ENCODE measurements around the gene TESK2.

DNA sequence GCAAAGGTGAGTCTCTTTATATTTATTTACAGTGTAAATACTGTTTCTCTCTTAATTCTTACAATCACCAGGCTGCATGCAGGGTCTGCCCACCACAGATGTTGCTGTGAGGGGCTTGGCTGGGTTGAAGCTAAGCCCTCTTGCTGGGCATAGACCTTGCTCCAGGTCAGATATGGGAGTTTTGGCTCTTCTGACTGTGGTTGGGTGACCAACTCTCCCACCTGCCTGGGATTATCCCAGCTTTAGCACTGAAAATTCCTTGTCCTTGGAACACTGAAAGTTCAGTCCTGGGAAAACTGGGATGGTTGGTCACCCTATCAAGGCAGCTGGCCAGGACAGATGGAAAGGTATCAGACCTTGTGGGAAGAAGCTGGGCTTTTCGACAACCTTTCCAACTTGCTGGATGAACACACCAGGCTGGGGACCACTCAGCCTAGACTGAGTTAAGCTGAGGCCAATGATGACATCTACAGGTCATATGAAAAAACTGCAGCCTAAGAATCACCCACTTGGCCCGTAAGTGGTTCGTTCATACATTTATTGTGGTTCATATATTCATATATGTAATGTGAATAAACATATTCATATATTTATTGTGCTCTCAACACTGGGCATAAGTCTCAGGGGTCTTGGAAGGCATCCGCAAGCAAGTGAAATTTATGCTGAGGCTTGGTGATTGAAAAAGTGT is 190.8 kb downstream of the TESK2 start:
- no peak for TF ChIP-seq EP300 (IDR thresholded peaks at IDR 0.05; ENCODE audit: borderline replicate concordance in 1 of 2, low read depth in 2 of 2, low read length in 2 of 2)
- no peak for TF ChIP-seq POLR2AphosphoS5 (IDR thresholded peaks at IDR 0.05; ENCODE audit: low read depth, low read length)
- no peak for TF ChIP-seq HDAC6 (IDR thresholded peaks at IDR 0.05; ENCODE audit: low read depth, low read length)
- peak; percentile 12 to 85 (median 76) for TF ChIP-seq CTCF (IDR thresholded peaks at IDR 0.05; ENCODE audit: control extremely low read depth in 1 of 3, insufficient read depth in 1 of 3, low read depth in 1 of 3, low read length in 3 of 3)
- TF ChIP-seq JUN (IDR thresholded peaks at IDR 0.05; ENCODE audit: low read depth, low read length), result no peak
- no peak for TF ChIP-seq POLR2A (IDR thresholded peaks at IDR 0.05; ENCODE audit: control extremely low read depth in 1 of 2, low read depth in 2 of 2, low read length in 2 of 2)
- TF ChIP-seq CBX5 (IDR thresholded peaks at IDR 0.05; ENCODE audit: low read depth, low read length), result no peak
- TF ChIP-seq TAF1 (IDR thresholded peaks at IDR 0.05; ENCODE audit: low read depth, low read length), result no peak
- TF ChIP-seq SP4 (IDR thresholded peaks at IDR 0.05; ENCODE audit: low read length), result no peak
- TF ChIP-seq EZH2 (IDR thresholded peaks at IDR 0.05; ENCODE audit: low read depth, low read length, severe bottlenecking), result no peak
- TF ChIP-seq ATF3 (IDR thresholded peaks at IDR 0.05; ENCODE audit: insufficient read depth, low read depth, low read length), result no peak
- no peak for TF ChIP-seq TEAD4 (IDR thresholded peaks at IDR 0.05; ENCODE audit: low read depth, low read length)
- no peak for TF ChIP-seq CREB1 (IDR thresholded peaks at IDR 0.05)
- TF ChIP-seq MAX (IDR thresholded peaks at IDR 0.05), result no peak
